ENCODE data around the gene GGT6.

The GGT6 gene

GRCh38 chr17:4540224-4540651 is 20.1 kb downstream of the GGT6 start:
- peak in 2 of 56 donors; percentile 26 to 30 for DNase-seq

- no peak for DNase-seq
Measured at GRCh38 chr17:4539576-4540223, 20.7 kb downstream of the GGT6 start.

GRCh38 chr17:4539025-4539424 is 21.4 kb downstream of the GGT6 start:
- no peak for DNase-seq

- peak in 2 of 56 donors; percentile 23 to 28 for DNase-seq
Measured at GRCh38 chr17:4538236-4539002, 22.0 kb downstream of the GGT6 start.

GRCh38 chr17:4537451-4538235 is 22.7 kb downstream of the GGT6 start:
- peak in 48 of 56 donors; percentile 25 to 88 (median 65) for DNase-seq

- DNase-seq = peak in 14 of 56 donors; percentile 23 to 67 (median 50)
Measured at GRCh38 chr17:4536742-4537411, 23.5 kb downstream of the GGT6 start.

- DNase-seq = peak in 12 of 56 donors; percentile 27 to 67 (median 52)
Measured at GRCh38 chr17:4536259-4536741, 24.1 kb downstream of the GGT6 start.

- peak in 1 of 56 donors; percentile 19 for DNase-seq
Measured at GRCh38 chr17:4535667-4536258, 24.6 kb downstream of the GGT6 start.

GRCh38 chr17:4534928-4535666 is 25.3 kb downstream of the GGT6 start:
- DNase-seq = peak in 20 of 56 donors; percentile 22 to 73 (median 52)

GRCh38 chr17:4534515-4534914 is 25.9 kb downstream of the GGT6 start:
- DNase-seq = peak in 9 of 56 donors; percentile 57 to 80 (median 67)

GRCh38 chr17:4533523-4534504 is 26.6 kb downstream of the GGT6 start:
- DNase-seq = peak in 55 of 56 donors; percentile 54 to 98 (median 88)

- no peak for DNase-seq
Measured at GRCh38 chr17:4532860-4533522, 27.4 kb downstream of the GGT6 start.

- DNase-seq = no peak
Measured at GRCh38 chr17:4531988-4532736, 28.2 kb downstream of the GGT6 start.

- peak in 4 of 56 donors; percentile 15 to 21 (median 18) for DNase-seq
Measured at GRCh38 chr17:4530799-4531730, 29.3 kb downstream of the GGT6 start.

- DNase-seq = peak in 1 of 56 donors; percentile 24
Measured at GRCh38 chr17:4529533-4530152, 30.7 kb downstream of the GGT6 start.
